Heart left ventricle (tissue), 13 donors: ENCODE data around the gene DAB1.

Experiments used
- POLR2A ChIP-seq, 2 donors: fragments of 450-650 bp; IDR thresholded peaks; one replicate each; pipeline ENCODE4 v1.6.1; 2017; ENCODE audit warnings: antibody characterized with exemption in 2 of 2, mild to moderate bottlenecking in 2 of 2, moderate library complexity in 2 of 2
- TF ChIP-seq, protein P1 (sequence below), 12 donors: fragments of 200-600 bp; sonication (generic) in 4 of 12; IDR thresholded peaks; one replicate each; pipeline versions ENCODE4 v1.5.0 to v1.8.0; 2018 to 2022; ENCODE audit warnings: antibody characterized with exemption in 12 of 12, mild to moderate bottlenecking in 5 of 12
- donor health status: ischemic (EF 13 %, LVEDD 7.1; RV severe dilation, severe dysfunction).
- donor health status: DM: no; HTN: yes; CAD: no.
- donor health status: DM: no; HTN: no; CAD: no.
- donor health status: ischemic (EF 25% LVEDD 6.9; RV normal size, moderate dysfunction).
- donor health status: ischemic (EF 25% LVEDD 5.7; RV mildly dilated, moderate dysfunction).
- donor health status: ischemic (EF 35%, LVEDD 5.7; RV mildly dilated, moderate dysfunction).
- donor health status: nonischemic (EF 11% LVEDD 7.7; RV severe dilation, severe dysfunction).
- donor health status: DM: yes; HTN: yes; CAD: no.
- donor health status: PGD.
- donor health status: ischemic (EF 29% LVEDD 5.4; RV normal size, mild dysfunction).
- donor health status: nonischemic (EF 23%, LVEDD 6.1; RV moderate dilation, normal function).

DNA sequence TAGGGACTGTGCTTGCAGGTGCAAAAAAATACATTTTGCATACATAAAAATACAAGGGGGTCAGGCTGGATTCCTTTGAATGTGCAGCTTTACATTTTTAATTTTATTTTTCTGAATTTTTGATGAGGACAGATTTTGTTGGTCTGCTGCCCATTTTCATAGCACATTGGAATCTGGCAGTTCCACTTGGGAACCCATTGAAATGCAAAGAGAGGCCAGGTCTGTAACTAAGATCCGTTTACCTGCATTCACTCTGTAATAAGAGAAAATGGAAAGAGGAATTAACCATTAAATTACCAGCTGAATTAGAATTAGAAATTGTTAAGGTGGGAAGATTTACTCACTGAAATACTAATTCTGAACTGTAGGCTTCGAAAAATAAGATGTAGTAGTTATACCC is 221.6 kb downstream of the DAB1 start:
- TF ChIP-seq, protein P1, sequence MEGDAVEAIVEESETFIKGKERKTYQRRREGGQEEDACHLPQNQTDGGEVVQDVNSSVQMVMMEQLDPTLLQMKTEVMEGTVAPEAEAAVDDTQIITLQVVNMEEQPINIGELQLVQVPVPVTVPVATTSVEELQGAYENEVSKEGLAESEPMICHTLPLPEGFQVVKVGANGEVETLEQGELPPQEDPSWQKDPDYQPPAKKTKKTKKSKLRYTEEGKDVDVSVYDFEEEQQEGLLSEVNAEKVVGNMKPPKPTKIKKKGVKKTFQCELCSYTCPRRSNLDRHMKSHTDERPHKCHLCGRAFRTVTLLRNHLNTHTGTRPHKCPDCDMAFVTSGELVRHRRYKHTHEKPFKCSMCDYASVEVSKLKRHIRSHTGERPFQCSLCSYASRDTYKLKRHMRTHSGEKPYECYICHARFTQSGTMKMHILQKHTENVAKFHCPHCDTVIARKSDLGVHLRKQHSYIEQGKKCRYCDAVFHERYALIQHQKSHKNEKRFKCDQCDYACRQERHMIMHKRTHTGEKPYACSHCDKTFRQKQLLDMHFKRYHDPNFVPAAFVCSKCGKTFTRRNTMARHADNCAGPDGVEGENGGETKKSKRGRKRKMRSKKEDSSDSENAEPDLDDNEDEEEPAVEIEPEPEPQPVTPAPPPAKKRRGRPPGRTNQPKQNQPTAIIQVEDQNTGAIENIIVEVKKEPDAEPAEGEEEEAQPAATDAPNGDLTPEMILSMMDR (IDR thresholded peaks at IDR 0.05): no peak
- TF ChIP-seq POLR2A (IDR thresholded peaks at IDR 0.05): no peak
